ENCODE measurements around the gene MRM2. TPM values are rescaled to one million over a fixed set of nuclear protein-coding genes. Genes with fewer than 3 reads are reported as not detected.

The MRM2 gene
- total RNA-seq, 1 experiment from 2014 or later, result 38.9 TPM

DNA sequence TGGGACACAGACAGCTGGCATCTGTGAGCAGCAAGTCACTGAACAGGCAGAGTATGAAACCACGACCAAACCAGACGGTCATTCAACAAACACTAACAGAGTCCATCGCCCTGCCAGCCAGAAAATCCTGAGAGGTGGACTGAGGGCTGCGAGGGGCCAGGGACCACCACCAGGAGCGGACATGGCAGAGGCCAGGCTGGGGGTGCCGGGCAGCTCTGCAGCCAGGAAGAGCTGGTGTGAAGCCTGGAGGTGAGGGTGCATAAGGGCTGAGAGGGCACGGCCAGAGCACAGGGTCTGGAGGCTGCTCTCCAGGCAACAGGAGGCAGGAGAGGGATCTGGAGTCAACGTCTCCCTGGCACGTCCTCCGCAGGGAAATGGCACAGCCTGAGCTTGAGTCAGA lies 24.8 kb downstream of the MRM2 start:
- CTCF ChIA-PET, result interaction anchor here (0.6 to 1.0 kb wide), 2 partner anchors 31 to 131 kb away, joined by 3 to 4 read pairs; no protein-coding TSS in a partner anchor
- no peak for DNase-seq (ENCODE audit: low spot score)
- no peak overlapping the region for H3K4me3 Mint-ChIP-seq
- POLR2A ChIA-PET, result interaction anchor here (0.5 kb wide), 1 partner anchor 132 kb away, joined by 6 read pairs; no protein-coding TSS in a partner anchor
- H3K4me1 Mint-ChIP-seq, result no peaks in the 10 kb centered on the region
- ATAC-seq, result no peak
- H3K27me3 Mint-ChIP-seq (ENCODE audit: low read depth), result no peaks in the 10 kb centered on the region
- no peak for TF ChIP-seq ARID4B (CRISPR knock-in tag; IDR thresholded peaks at IDR 0.05; ENCODE audit: borderline replicate concordance)
- TF ChIP-seq ZNF219 (CRISPR knock-in tag; IDR thresholded peaks at IDR 0.05; ENCODE audit: borderline replicate concordance), result no peak
- TF ChIP-seq CTCF (IDR thresholded peaks at IDR 0.05), result no peak
- TF ChIP-seq, protein P1, sequence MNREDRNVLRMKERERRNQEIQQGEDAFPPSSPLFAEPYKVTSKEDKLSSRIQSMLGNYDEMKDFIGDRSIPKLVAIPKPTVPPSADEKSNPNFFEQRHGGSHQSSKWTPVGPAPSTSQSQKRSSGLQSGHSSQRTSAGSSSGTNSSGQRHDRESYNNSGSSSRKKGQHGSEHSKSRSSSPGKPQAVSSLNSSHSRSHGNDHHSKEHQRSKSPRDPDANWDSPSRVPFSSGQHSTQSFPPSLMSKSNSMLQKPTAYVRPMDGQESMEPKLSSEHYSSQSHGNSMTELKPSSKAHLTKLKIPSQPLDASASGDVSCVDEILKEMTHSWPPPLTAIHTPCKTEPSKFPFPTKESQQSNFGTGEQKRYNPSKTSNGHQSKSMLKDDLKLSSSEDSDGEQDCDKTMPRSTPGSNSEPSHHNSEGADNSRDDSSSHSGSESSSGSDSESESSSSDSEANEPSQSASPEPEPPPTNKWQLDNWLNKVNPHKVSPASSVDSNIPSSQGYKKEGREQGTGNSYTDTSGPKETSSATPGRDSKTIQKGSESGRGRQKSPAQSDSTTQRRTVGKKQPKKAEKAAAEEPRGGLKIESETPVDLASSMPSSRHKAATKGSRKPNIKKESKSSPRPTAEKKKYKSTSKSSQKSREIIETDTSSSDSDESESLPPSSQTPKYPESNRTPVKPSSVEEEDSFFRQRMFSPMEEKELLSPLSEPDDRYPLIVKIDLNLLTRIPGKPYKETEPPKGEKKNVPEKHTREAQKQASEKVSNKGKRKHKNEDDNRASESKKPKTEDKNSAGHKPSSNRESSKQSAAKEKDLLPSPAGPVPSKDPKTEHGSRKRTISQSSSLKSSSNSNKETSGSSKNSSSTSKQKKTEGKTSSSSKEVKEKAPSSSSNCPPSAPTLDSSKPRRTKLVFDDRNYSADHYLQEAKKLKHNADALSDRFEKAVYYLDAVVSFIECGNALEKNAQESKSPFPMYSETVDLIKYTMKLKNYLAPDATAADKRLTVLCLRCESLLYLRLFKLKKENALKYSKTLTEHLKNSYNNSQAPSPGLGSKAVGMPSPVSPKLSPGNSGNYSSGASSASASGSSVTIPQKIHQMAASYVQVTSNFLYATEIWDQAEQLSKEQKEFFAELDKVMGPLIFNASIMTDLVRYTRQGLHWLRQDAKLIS (CRISPR knock-in tag; IDR thresholded peaks at IDR 0.05; ENCODE audit: borderline replicate concordance), result no peak
- TF ChIP-seq, protein P2, sequence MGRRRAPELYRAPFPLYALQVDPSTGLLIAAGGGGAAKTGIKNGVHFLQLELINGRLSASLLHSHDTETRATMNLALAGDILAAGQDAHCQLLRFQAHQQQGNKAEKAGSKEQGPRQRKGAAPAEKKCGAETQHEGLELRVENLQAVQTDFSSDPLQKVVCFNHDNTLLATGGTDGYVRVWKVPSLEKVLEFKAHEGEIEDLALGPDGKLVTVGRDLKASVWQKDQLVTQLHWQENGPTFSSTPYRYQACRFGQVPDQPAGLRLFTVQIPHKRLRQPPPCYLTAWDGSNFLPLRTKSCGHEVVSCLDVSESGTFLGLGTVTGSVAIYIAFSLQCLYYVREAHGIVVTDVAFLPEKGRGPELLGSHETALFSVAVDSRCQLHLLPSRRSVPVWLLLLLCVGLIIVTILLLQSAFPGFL (CRISPR knock-in tag; IDR thresholded peaks at IDR 0.05; ENCODE audit: borderline replicate concordance), result no peak
- no peak for TF ChIP-seq ZNF317 (CRISPR knock-in tag; IDR thresholded peaks at IDR 0.05; ENCODE audit: borderline replicate concordance, low read depth)
- TF ChIP-seq RORB (CRISPR knock-in tag; IDR thresholded peaks at IDR 0.05), result no peak
- no peak for TF ChIP-seq SOX15 (CRISPR knock-in tag; IDR thresholded peaks at IDR 0.05)
- TF ChIP-seq, protein P3, sequence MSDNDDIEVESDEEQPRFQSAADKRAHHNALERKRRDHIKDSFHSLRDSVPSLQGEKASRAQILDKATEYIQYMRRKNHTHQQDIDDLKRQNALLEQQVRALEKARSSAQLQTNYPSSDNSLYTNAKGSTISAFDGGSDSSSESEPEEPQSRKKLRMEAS (CRISPR knock-in tag; IDR thresholded peaks at IDR 0.05), result no peak
- no peak for TF ChIP-seq OVOL2 (CRISPR knock-in tag; IDR thresholded peaks at IDR 0.05; ENCODE audit: borderline replicate concordance)
- no peak for TF ChIP-seq NFYB (CRISPR knock-in tag; conservative IDR thresholded peaks at IDR 0.05; ENCODE audit: low read depth)
- TF ChIP-seq TP53 (CRISPR knock-in tag; IDR thresholded peaks at IDR 0.05), result no peak
- TF ChIP-seq, protein P4, sequence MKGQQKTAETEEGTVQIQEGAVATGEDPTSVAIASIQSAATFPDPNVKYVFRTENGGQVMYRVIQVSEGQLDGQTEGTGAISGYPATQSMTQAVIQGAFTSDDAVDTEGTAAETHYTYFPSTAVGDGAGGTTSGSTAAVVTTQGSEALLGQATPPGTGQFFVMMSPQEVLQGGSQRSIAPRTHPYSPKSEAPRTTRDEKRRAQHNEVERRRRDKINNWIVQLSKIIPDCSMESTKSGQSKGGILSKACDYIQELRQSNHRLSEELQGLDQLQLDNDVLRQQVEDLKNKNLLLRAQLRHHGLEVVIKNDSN (CRISPR knock-in tag; IDR thresholded peaks at IDR 0.05), result no peak
- TF ChIP-seq, protein P5, sequence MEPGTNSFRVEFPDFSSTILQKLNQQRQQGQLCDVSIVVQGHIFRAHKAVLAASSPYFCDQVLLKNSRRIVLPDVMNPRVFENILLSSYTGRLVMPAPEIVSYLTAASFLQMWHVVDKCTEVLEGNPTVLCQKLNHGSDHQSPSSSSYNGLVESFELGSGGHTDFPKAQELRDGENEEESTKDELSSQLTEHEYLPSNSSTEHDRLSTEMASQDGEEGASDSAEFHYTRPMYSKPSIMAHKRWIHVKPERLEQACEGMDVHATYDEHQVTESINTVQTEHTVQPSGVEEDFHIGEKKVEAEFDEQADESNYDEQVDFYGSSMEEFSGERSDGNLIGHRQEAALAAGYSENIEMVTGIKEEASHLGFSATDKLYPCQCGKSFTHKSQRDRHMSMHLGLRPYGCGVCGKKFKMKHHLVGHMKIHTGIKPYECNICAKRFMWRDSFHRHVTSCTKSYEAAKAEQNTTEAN (CRISPR knock-in tag; IDR thresholded peaks at IDR 0.05), result no peak
- TF ChIP-seq ZNF232 (CRISPR knock-in tag; IDR thresholded peaks at IDR 0.05), result no peak
- no peak for TF ChIP-seq MLX (CRISPR knock-in tag; IDR thresholded peaks at IDR 0.05)
- H3K36me3 Mint-ChIP-seq, result peaks cover 75% of the 10 kb centered on the region
- H3K27ac Mint-ChIP-seq, result no peak overlapping the region
- H3K9me3 Mint-ChIP-seq, result peaks cover 6% of the 10 kb centered on the region

All from WTC11 (cell line).